PC-3 (cell line): ENCODE results near the gene HDAC8.

Experiments
- CTCF ChIP-seq: fragments of 300-600 bp; sonication (generic); conservative IDR thresholded peaks from 2 replicates; pipeline ENCODE4 v1.5.1; 2017; ENCODE audit warnings: antibody characterized with exemption, low read depth, mild to moderate bottlenecking, low read length
- EZH2 ChIP-seq: fragments of 300-600 bp; sonication (generic); IDR thresholded peaks from one replicate; pipeline ENCODE4 v1.6.1; 2017; ENCODE audit warnings: antibody characterized with exemption, mild to moderate bottlenecking, low read length; ENCODE audit not compliant: unreplicated experiment

- TF ChIP-seq CTCF (no peak), EZH2 (no peak)
Measured at GRCh38 chrX:72381439-72382201, 191.0 kb downstream of the HDAC8 start.
